GM19324 (cell line): Measurements from ENCODE around the gene ENPP3.

Source experiments
- ATAC-seq: cut with Tn5 transposase; IDR thresholded peaks from one replicate; pipeline ENCODE4 v1.9.1; 2021; ENCODE audit warnings: mild to moderate bottlenecking, moderate library complexity; ENCODE audit not compliant: unreplicated experiment, low FRiP score

The ENPP3 gene

GRCh38 chr6:131791476-131791875 is 154.4 kb downstream of the ENPP3 start:
- no peak for ATAC-seq

DNA sequence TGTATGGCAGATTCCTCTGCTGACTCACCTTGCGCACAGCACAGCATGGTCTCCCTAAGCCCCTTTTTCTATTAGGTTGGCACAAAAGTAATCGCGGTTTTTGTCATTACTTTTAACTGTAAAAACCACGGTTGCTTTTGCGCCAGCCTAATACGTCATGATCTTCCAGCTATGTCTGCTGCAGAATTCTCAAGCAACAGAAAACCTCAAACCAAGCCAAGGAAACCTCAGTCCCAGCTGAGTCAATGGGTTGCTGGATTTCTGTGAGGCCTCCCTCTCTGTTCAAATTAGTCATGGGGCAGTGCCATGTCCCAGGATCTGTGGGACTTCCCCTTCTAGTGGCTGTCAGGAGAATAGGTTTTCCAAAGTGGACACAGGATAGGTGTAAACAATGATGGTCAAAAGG is 155.0 kb downstream of the ENPP3 start:
- no peak for ATAC-seq

DNA sequence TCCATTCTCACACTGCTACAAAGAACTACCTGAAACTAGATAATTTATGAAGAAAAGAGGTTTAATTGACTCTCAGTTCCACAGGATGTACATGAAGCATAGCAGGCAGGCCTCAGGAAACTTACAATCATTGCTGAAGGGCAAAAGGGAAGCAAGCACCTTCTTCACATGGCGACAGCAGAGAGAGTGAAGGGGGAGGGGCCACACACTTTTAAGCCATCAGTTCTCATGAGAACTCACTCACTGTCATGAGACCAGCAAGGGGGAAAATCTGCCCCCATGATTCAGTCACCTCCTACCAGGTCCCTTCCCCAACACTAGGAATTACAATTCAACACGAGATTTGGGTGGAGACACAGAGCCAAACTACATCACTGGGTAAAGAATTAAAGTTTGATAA is 158.3 kb downstream of the ENPP3 start:
- ATAC-seq = no peak
